Measurements from ENCODE around the gene SLC33A1.

The SLC33A1 gene

DNA sequence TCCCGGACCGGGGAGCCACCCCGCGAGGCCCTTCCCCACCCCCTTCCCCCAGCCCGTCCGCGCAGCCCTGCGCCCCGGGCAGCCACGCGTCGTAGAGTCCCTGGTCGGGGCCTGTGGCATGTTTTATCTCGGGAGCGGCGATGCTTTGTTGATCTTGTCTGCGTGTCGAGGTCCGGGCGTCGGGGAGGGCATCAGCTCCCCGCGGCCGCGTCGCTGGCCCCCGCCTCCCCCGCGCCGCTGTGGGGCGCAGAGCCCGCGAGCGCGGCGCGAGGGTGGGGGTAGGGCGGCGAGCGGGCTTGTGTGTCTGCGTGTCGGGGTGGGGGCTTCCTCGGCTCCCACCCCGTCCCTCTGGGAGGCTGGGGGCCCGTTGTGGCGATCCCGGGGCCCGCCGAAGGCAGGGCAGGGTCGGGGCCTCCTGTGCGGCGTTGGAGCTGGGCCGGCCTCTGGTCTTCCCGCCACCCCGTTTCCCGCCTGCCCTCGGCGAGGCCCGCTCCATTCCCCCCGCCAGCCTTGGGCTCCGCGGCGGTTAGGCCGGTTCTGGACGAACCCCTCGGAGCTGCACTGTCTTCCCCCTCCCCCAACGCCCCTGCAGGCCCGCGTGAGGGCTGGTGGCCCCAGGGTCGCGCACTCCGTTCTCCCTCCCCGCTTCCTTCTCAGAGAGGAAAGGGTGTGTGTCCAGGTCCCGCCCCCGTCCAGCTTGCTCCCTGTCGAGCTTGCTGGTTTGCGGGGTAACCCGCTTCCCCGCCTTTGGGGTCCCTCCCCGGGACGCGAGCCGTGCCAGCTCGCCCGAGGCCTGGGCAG is 16.9 kb upstream of the SLC33A1 start:
- TF ChIP-seq GATA3 (IDR thresholded peaks at IDR 0.05; ENCODE audit: low read depth, low read length) (no peak), GATA2 (IDR thresholded peaks at IDR 0.05; ENCODE audit: low read depth, low read length) (no peak)

- TF ChIP-seq GATA3 (IDR thresholded peaks at IDR 0.05; ENCODE audit: low read depth, low read length) (no peak), GATA2 (IDR thresholded peaks at IDR 0.05; ENCODE audit: low read depth, low read length) (no peak)
These were observed 16.1 kb upstream of the SLC33A1 start, which contains the start of gene GMPS for GRCh38 chr3:155870133-155870944. Gene GMPS (plus strand): TSS chr3:155870650. CDS start chr3:155870871, 221 bp downstream.

- no peak for TF ChIP-seq GATA2 (IDR thresholded peaks at IDR 0.05; ENCODE audit: low read depth, low read length)
- no peak for TF ChIP-seq GATA3 (IDR thresholded peaks at IDR 0.05; ENCODE audit: low read depth, low read length)
These were observed 15.5 kb upstream of the SLC33A1 start for GRCh38 chr3:155869691-155870090.

DNA sequence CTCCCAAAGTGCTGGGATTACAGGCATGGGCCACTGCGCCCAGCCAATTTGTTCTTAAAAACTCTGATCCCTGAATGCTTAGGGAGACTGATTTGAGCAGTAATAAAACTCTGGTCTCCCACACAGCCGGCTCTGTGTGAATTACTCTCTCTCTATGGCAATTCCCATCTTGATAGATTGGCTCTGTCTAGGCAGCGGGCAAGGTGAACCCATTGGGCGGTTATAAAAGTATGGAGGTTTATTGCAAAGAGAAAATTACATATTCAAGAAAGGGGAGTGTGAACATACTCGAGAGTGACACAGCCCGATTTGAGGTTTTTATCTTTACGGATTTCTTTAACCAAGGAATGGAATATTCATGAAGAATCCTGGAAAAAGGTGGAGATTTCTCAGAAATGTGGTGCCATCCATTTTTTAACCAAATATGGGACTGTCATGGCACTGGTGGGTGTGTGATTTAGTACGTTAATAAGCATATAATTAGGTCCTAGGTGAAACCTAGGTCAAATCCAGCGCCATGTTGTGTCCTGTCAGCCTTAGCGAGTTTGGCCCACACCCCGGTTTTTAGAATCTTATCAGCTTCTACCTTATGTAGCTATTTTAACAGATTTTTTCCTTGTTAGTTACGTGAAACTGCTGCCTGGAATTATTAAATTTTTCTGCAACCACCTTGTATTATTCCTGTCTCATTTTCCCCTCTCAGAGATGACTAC is 9.0 kb upstream of the SLC33A1 start:
- TF ChIP-seq GATA3 (IDR thresholded peaks at IDR 0.05; ENCODE audit: low read depth, low read length): no peak

GRCh38 chr3:155861476-155862183 is 7.4 kb upstream of the SLC33A1 start:
- TF ChIP-seq GATA3 (IDR thresholded peaks at IDR 0.05; ENCODE audit: low read depth, low read length) (no peak), GATA2 (IDR thresholded peaks at IDR 0.05; ENCODE audit: low read depth, low read length) (no peak)

DNA sequence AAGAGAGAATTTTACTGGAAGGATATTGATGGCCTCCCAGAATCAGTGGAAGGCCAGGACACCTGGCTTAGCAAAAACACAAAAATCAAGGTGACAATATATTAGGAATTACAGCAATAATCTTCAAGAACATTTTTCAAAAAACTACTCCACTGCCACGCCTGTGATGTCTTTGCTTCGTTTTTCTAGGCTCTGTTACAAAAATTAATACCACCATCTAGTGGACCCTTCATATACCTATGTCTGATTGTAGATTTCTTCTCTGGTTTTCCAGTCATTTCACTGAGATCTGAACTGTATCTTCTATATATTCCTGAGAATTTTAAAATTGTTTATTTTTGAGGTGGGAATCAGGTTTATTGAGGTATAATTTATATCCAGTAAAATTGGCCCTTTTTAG is 5.6 kb upstream of the SLC33A1 start:
- TF ChIP-seq GATA2 (IDR thresholded peaks at IDR 0.05; ENCODE audit: low read depth, low read length) (no peak), GATA3 (IDR thresholded peaks at IDR 0.05; ENCODE audit: low read depth, low read length) (no peak)

GRCh38 chr3:155853214-155854140 is 750 bp downstream of the SLC33A1 start:
- TF ChIP-seq GATA2 (IDR thresholded peaks at IDR 0.05; ENCODE audit: low read depth, low read length) (no peak), GATA3 (IDR thresholded peaks at IDR 0.05; ENCODE audit: low read depth, low read length) (no peak)

DNA sequence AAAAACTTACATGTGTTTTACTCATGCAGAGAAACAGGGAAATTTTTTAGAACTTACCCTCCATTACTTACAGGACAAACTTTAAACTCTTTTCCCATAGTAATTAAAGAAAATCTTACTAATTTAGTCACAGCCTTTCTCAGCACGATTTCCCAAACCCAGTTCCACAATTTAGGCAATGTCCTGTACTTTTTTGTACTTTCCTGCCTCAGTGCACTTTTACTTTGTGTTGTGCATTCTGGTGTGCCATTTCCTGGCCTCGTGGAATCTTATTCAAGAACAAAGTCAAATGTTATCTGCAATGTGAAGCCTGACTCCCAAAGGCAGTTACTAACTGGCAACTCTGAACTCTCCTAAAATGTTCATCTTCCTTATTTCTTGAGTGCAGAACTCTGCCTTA is 1.9 kb downstream of the SLC33A1 start:
- TF ChIP-seq GATA2 (IDR thresholded peaks at IDR 0.05; ENCODE audit: low read depth, low read length): no peak
- no peak for TF ChIP-seq GATA3 (IDR thresholded peaks at IDR 0.05; ENCODE audit: low read depth, low read length)

DNA sequence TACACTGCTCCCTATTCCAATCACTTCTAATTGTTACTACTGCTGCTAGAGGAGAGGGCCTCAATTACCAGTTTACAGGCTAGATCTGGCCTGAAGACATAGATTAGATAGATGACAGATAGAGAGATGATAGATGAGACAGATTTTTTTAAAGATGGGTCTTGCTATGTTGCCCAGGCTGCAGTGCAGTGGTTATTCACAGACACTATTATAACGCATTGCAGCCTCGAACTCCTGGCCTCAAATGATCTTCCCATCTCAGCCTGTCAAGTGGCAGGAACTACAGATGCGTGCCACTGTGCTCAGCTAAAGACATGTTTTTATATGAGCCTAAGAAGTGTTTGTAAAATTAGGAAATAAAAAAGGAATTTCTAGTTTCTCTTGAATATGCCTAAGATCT is 6.2 kb downstream of the SLC33A1 start:
- TF ChIP-seq GATA3 (IDR thresholded peaks at IDR 0.05; ENCODE audit: low read depth, low read length) (no peak), GATA2 (IDR thresholded peaks at IDR 0.05; ENCODE audit: low read depth, low read length) (no peak)

GRCh38 chr3:155846119-155846518 is 8.1 kb downstream of the SLC33A1 start:
- TF ChIP-seq GATA2 (IDR thresholded peaks at IDR 0.05; ENCODE audit: low read depth, low read length) (no peak), GATA3 (IDR thresholded peaks at IDR 0.05; ENCODE audit: low read depth, low read length) (no peak)

DNA sequence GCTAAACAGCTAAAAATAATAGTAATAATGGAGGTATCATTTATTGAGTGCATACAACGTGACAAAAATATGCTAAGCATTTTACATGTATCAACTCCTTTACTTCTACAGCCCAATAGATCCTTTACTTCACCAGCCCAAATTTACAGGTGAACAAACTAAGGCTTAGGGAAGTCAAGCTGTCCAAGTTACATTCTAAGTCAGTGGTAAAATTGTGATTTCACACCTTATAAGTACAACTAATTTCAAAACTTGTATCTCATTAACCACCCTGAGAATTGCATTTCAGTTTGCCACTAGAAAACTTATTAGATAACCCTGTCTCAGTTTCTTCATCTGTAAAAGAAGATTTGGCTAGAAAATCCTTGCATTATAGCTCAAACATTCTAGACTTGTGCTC is 10.7 kb downstream of the SLC33A1 start:
- no peak for TF ChIP-seq GATA3 (IDR thresholded peaks at IDR 0.05; ENCODE audit: low read depth, low read length)
- no peak for TF ChIP-seq GATA2 (IDR thresholded peaks at IDR 0.05; ENCODE audit: low read depth, low read length)

- TF ChIP-seq GATA2 (IDR thresholded peaks at IDR 0.05; ENCODE audit: low read depth, low read length): no peak
- TF ChIP-seq GATA3 (IDR thresholded peaks at IDR 0.05; ENCODE audit: low read depth, low read length): no peak
These were observed 18.7 kb downstream of the SLC33A1 start for GRCh38 chr3:155835341-155836071.

Measured in SH-SY5Y (cell line).